Neural crest cell (in vitro differentiated cells): ENCODE measurements around the gene GBP7. TPM values are rescaled to one million over a fixed set of nuclear protein-coding genes. Genes with fewer than 3 reads are reported as not detected.

Source experiments
- DNase-seq: peaks from one replicate; pipeline ENCODE4 v3.0.0; 2021; ENCODE audit warnings: low read depth, mixed read lengths, low spot score
- H3K27ac Mint-ChIP-seq: one replicate; pipeline ENCODE4 v1.8.0; 2021; ENCODE audit warnings: mild to moderate bottlenecking, mixed read lengths; ENCODE audit not compliant: unreplicated experiment
- H3K27me3 Mint-ChIP-seq: 2 replicates; pipeline ENCODE4 v1.8.0; 2021; ENCODE audit warnings: low read depth, mild to moderate bottlenecking, mixed read lengths
- H3K36me3 Mint-ChIP-seq: 2 replicates; pipeline ENCODE4 v1.8.0; 2021; ENCODE audit warnings: low read depth, mild to moderate bottlenecking, mixed read lengths
- H3K4me1 Mint-ChIP-seq: 2 replicates; pipeline ENCODE4 v1.8.0; 2021; ENCODE audit warnings: mixed read lengths
- H3K4me3 Mint-ChIP-seq: one replicate; pipeline ENCODE4 v1.8.0; 2021; ENCODE audit warnings: mild to moderate bottlenecking, mixed read lengths
- H3K9me3 Mint-ChIP-seq: 2 replicates; pipeline ENCODE4 v1.8.0; 2021; ENCODE audit warnings: mixed read lengths
- CTCF ChIP-seq: fragments of 200-600 bp; sonication (generic); conservative IDR thresholded peaks from 2 replicates; pipeline ENCODE4 v1.5.0; 2021; ENCODE audit warnings: antibody characterized with exemption, mild to moderate bottlenecking
- total RNA-seq: library from RNA; stranded (reverse); gene quantifications from 2 replicates; pipeline ENCODE4 v1.2.1, GENCODE V29; 2021

GBP7 gene
- total RNA-seq, 1 donor from 2014 or later, result not detected

GRCh38 chr1:89089962-89090361, 85.8 kb downstream of the GBP7 start:
- Mint-ChIP-seq H3K27ac (no peak overlapping the region), H3K4me1 (no peaks in the 10 kb centered on the region), H3K9me3 (no peaks in the 10 kb centered on the region), H3K27me3 (no peaks in the 10 kb centered on the region), H3K36me3 (no peaks in the 10 kb centered on the region), H3K4me3 (no peak overlapping the region)
- DNase-seq, result no peak
- no peak for TF ChIP-seq CTCF

GRCh38 chr1:89088572-89088971, 87.2 kb downstream of the GBP7 start:
- no peaks in the 10 kb centered on the region for H3K4me1 Mint-ChIP-seq
- H3K27me3 Mint-ChIP-seq, result no peaks in the 10 kb centered on the region
- no peak overlapping the region for H3K27ac Mint-ChIP-seq
- H3K4me3 Mint-ChIP-seq, result no peak overlapping the region
- peaks cover 2% of the 10 kb centered on the region for H3K9me3 Mint-ChIP-seq
- H3K36me3 Mint-ChIP-seq, result no peaks in the 10 kb centered on the region
- DNase-seq, result no peak
- TF ChIP-seq CTCF, result no peak

GRCh38 chr1:89087241-89087640, 88.6 kb downstream of the GBP7 start:
- DNase-seq, result no peak
- no peaks in the 10 kb centered on the region for H3K36me3 Mint-ChIP-seq
- no peak for TF ChIP-seq CTCF
- no peaks in the 10 kb centered on the region for H3K4me1 Mint-ChIP-seq
- H3K9me3 Mint-ChIP-seq, result peaks cover 4% of the 10 kb centered on the region
- H3K27me3 Mint-ChIP-seq, result no peaks in the 10 kb centered on the region
- no peak overlapping the region for H3K4me3 Mint-ChIP-seq
- H3K27ac Mint-ChIP-seq, result no peak overlapping the region

- Mint-ChIP-seq H3K36me3 (no peaks in the 10 kb centered on the region), H3K27ac (no peak overlapping the region), H3K4me1 (no peaks in the 10 kb centered on the region), H3K4me3 (no peak overlapping the region), H3K27me3 (no peaks in the 10 kb centered on the region), H3K9me3 (peaks cover 4% of the 10 kb centered on the region)
- no peak for TF ChIP-seq CTCF
- no peak for DNase-seq
Measured at GRCh38 chr1:89085781-89086180, 90.0 kb downstream of the GBP7 start.

Other genes starting within 250 kb of the GBP7 start
- gene KYAT3, start 183.4 kb downstream of the GBP7 start, total RNA-seq, result 49.2 and 50.7 TPM in 2 replicates
- gene RBMXL1, start 183.4 kb downstream of the GBP7 start, total RNA-seq, result 17.2 and 17.9 TPM in 2 replicates
- gene GBP3, start 153.1 kb downstream of the GBP7 start, total RNA-seq, result not detected in 2 replicates
- gene GBP1, start 110.8 kb downstream of the GBP7 start, total RNA-seq, result not detected in 2 replicates
- not detected in 2 replicates for gene GBP2, start 49.9 kb downstream of the GBP7 start, total RNA-seq
- gene GBP4, start 22.9 kb upstream of the GBP7 start, total RNA-seq, result not detected in 2 replicates
- gene GBP5, start 96.9 kb upstream of the GBP7 start, total RNA-seq, result not detected in 2 replicates
- gene GBP6, start 188.1 kb upstream of the GBP7 start, total RNA-seq, result not detected in 2 replicates